HepG2 (cell line): ENCODE measurements around the gene ZBP1. TPM values are rescaled to one million over a fixed set of nuclear protein-coding genes. Genes with fewer than 3 reads are reported as not detected.
A peak's percentile ranks its signal among the peaks of the same experiment; 100 is the strongest.

Experiments
- CCAR2 ChIP-seq: fragments of 200-400 bp; formaldehyde crosslinking; optimal IDR thresholded peaks from 2 replicates; pipeline ENCODE3; 2018; ENCODE audit warnings: low read depth, mild to moderate bottlenecking, low read length, moderate library complexity
- CCDC6 ChIP-seq: sonication (generic); formaldehyde crosslinking; IDR thresholded peaks from 2 replicates; pipeline ENCODE4 v1.8.1; 2022; ENCODE audit warnings: mild to moderate bottlenecking, missing genetic modification reagents, moderate library complexity
- ELF4 ChIP-seq: sonication (generic); formaldehyde crosslinking; IDR thresholded peaks from 2 replicates; pipeline ENCODE4 v1.5.0; 2020; ENCODE audit warnings: missing genetic modification reagents, mild to moderate bottlenecking, moderate library complexity, borderline replicate concordance
- ERF ChIP-seq: IDR thresholded peaks from 2 replicates; pipeline ENCODE4 v1.6.1; 2018; ENCODE audit warnings: missing biosample characterization, missing genetic modification reagents
- GTF3A ChIP-seq: sonication (generic); formaldehyde crosslinking; conservative IDR thresholded peaks from 2 replicates; pipeline ENCODE4 v1.4.0; 2020; ENCODE audit warnings: mild to moderate bottlenecking, missing genetic modification reagents
- MIER2 ChIP-seq: IDR thresholded peaks from 2 replicates; pipeline ENCODE4 v1.6.1; 2016; ENCODE audit warnings: missing biosample characterization, missing genetic modification reagents
- NFE2 ChIP-seq: sonication (generic); formaldehyde crosslinking; IDR thresholded peaks from 2 replicates; pipeline ENCODE4 v1.4.0; 2020; ENCODE audit warnings: missing genetic modification reagents
- PAX8 ChIP-seq: sonication (generic); formaldehyde crosslinking; IDR thresholded peaks from 2 replicates; pipeline ENCODE4 v1.8.0; 2022; ENCODE audit warnings: mild to moderate bottlenecking, missing genetic modification reagents, borderline replicate concordance
- PTBP1 ChIP-seq: fragments of 200-400 bp; formaldehyde crosslinking; IDR thresholded peaks from 2 replicates; pipeline ENCODE4 v1.6.1; 2018; ENCODE audit warnings: low read length, low read depth; ENCODE audit not compliant: poor library complexity, severe bottlenecking
- TOPORS ChIP-seq: sonication (generic); formaldehyde crosslinking; IDR thresholded peaks from 2 replicates; pipeline ENCODE4 v1.8.0; 2023; ENCODE audit warnings: mild to moderate bottlenecking, missing genetic modification reagents
- TRIM24 ChIP-seq: sonication (generic); formaldehyde crosslinking; IDR thresholded peaks from 2 replicates; pipeline ENCODE4 v1.8.0; 2022; ENCODE audit warnings: mild to moderate bottlenecking, missing genetic modification reagents
- ZBTB3 ChIP-seq: sonication (generic); formaldehyde crosslinking; IDR thresholded peaks from 2 replicates; pipeline ENCODE4 v1.4.0; 2020; ENCODE audit warnings: low read depth, mild to moderate bottlenecking, moderate library complexity, missing genetic modification reagents, borderline replicate concordance
- ZMYM2 ChIP-seq: sonication (generic); formaldehyde crosslinking; IDR thresholded peaks from 2 replicates; pipeline ENCODE4 v1.8.0; 2022; ENCODE audit warnings: mild to moderate bottlenecking, missing genetic modification reagents
- ZNF136 ChIP-seq: sonication (generic); formaldehyde crosslinking; IDR thresholded peaks from 2 replicates; pipeline ENCODE4 v1.8.1; 2022; ENCODE audit warnings: low read depth, mild to moderate bottlenecking, moderate library complexity, missing genetic modification reagents
- ZNF674 ChIP-seq: sonication (generic); formaldehyde crosslinking; IDR thresholded peaks from 2 replicates; pipeline ENCODE4 v1.5.0; 2020; ENCODE audit warnings: low read depth, mild to moderate bottlenecking, missing genetic modification reagents
- ZNF773 ChIP-seq: sonication (generic); formaldehyde crosslinking; IDR thresholded peaks from 2 replicates; pipeline ENCODE4 v1.4.0; 2020; ENCODE audit warnings: missing genetic modification reagents, borderline replicate concordance
- ZNF775 ChIP-seq: sonication (generic); formaldehyde crosslinking; IDR thresholded peaks from 2 replicates; pipeline ENCODE4 v1.4.0; 2020; ENCODE audit warnings: missing genetic modification reagents, mild to moderate bottlenecking, moderate library complexity, borderline replicate concordance
- ZNF83 ChIP-seq: sonication (generic); formaldehyde crosslinking; IDR thresholded peaks from 2 replicates; pipeline ENCODE4 v1.4.0; 2020; ENCODE audit warnings: missing genetic modification reagents, mild to moderate bottlenecking, borderline replicate concordance
- ZSCAN12 ChIP-seq: sonication (generic); formaldehyde crosslinking; IDR thresholded peaks from 2 replicates; pipeline ENCODE4 v1.9.0; 2021; ENCODE audit warnings: mild to moderate bottlenecking, missing genetic modification reagents
- polyA plus RNA-seq, 8 experiments: library from polyadenylated mRNA; depleted of rRNA in 3 of 8; stranded (reverse) in 7 of 8; unstranded in 1 of 8; fragments of >200 nt; fragmentation: Illumina TruSeq in 4 of 8; extraction: Trizol in 4 of 8; gene quantifications; 2 replicates each; pipeline versions ENCODE4 v1.2.1 to v1.2.3, GENCODE V29; 2011 to 2016; ENCODE audit warnings: low read depth in 4 of 8, missing spikeins in 1 of 8, mixed read lengths in 1 of 8; ENCODE audit not compliant: insufficient read depth in 1 of 8
- total RNA-seq, 5 experiments: library from RNA; depleted of rRNA; stranded (reverse); fragments of >200 nt; fragmentation: Illumina TruSeq; extraction: Trizol; gene quantifications; 2 replicates each; pipeline ENCODE4 v1.2.3, GENCODE V29; 2016; ENCODE audit warnings: low read depth in 1 of 5
- TF ChIP-seq, protein P1 (sequence below): sonication (generic); formaldehyde crosslinking; conservative IDR thresholded peaks from 2 replicates; pipeline ENCODE4 v1.4.0; 2020; ENCODE audit warnings: missing genetic modification reagents
- TF ChIP-seq, protein P2 (sequence below): sonication (generic); formaldehyde crosslinking; IDR thresholded peaks from 2 replicates; pipeline ENCODE4 v1.4.0; 2020; ENCODE audit warnings: mild to moderate bottlenecking, missing genetic modification reagents
- TF ChIP-seq, protein P3 (sequence below): IDR thresholded peaks from 2 replicates; pipeline ENCODE4 v1.6.1; 2012; ENCODE audit warnings: inconsistent platforms
- TF ChIP-seq, protein P4 (sequence below): sonication (generic); formaldehyde crosslinking; IDR thresholded peaks from 2 replicates; pipeline ENCODE4 v1.8.0; 2022; ENCODE audit warnings: mild to moderate bottlenecking, missing genetic modification reagents, moderate library complexity
- TF ChIP-seq, protein P5 (sequence below), 2 experiments: IDR thresholded peaks; 2 replicates each; pipeline ENCODE4 v1.6.1; 2011 to 2012; ENCODE audit warnings: low read length in 2 of 2, borderline replicate concordance in 1 of 2, low read depth in 1 of 2, mild to moderate bottlenecking in 1 of 2, moderate library complexity in 1 of 2

ZBP1 gene
- total and polyA plus RNA-seq, 2 of the 13 experiments (the other 11 are each of a cell fraction or from before 2014, with no cell fraction given): not detected

DNA sequence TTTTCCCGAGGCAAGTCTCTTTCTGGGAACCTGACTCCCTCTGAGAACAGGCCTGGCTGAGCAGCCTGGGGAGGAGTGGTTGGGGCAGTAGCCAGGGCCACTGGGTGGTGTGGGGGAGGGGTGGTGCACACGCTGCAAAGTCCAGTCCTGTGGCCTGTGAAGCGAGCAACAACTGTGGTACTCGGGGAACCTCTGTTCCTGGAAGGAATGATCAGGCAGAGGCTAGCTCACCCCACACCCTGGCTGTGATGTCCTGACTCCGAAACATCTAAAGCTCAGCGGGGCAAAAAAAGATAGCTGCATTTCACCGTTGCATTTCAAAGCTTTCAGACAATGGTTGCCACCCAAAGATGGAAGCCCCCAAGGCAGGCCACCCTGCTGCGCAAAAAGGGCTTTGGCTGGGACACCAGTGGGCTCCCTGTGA lies 33.8 kb downstream of the ZBP1 start (continued):
- TF ChIP-seq CCDC6 (CRISPR knock-in tag): no peak
- no peak for TF ChIP-seq PTBP1
- TF ChIP-seq MIER2: no peak
- TF ChIP-seq, protein P1, sequence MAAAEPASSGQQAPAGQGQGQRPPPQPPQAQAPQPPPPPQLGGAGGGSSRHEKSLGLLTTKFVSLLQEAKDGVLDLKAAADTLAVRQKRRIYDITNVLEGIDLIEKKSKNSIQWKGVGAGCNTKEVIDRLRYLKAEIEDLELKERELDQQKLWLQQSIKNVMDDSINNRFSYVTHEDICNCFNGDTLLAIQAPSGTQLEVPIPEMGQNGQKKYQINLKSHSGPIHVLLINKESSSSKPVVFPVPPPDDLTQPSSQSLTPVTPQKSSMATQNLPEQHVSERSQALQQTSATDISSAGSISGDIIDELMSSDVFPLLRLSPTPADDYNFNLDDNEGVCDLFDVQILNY (CRISPR knock-in tag): no peak
- TF ChIP-seq ZSCAN12 (CRISPR knock-in tag): no peak
- no peak for TF ChIP-seq ZMYM2
- no peak for TF ChIP-seq ZNF674 (CRISPR knock-in tag)
- no peak for TF ChIP-seq TRIM24 (CRISPR knock-in tag)
- TF ChIP-seq ZNF775: no peak
- no peak for TF ChIP-seq ZNF83
- TF ChIP-seq GTF3A: no peak
- TF ChIP-seq, protein P2, sequence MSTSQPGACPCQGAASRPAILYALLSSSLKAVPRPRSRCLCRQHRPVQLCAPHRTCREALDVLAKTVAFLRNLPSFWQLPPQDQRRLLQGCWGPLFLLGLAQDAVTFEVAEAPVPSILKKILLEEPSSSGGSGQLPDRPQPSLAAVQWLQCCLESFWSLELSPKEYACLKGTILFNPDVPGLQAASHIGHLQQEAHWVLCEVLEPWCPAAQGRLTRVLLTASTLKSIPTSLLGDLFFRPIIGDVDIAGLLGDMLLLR (CRISPR knock-in tag): no peak
- no peak for TF ChIP-seq PAX8 (CRISPR knock-in tag)
- TF ChIP-seq NFE2 (CRISPR knock-in tag): no peak
- TF ChIP-seq CCAR2: no peak
- TF ChIP-seq, protein P3, sequence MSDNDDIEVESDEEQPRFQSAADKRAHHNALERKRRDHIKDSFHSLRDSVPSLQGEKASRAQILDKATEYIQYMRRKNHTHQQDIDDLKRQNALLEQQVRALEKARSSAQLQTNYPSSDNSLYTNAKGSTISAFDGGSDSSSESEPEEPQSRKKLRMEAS: peak; percentile 84
- TF ChIP-seq, protein P4, sequence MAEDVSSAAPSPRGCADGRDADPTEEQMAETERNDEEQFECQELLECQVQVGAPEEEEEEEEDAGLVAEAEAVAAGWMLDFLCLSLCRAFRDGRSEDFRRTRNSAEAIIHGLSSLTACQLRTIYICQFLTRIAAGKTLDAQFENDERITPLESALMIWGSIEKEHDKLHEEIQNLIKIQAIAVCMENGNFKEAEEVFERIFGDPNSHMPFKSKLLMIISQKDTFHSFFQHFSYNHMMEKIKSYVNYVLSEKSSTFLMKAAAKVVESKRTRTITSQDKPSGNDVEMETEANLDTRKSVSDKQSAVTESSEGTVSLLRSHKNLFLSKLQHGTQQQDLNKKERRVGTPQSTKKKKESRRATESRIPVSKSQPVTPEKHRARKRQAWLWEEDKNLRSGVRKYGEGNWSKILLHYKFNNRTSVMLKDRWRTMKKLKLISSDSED (CRISPR knock-in tag): no peak
- TF ChIP-seq ELF4 (CRISPR knock-in tag): no peak
- TF ChIP-seq ZBTB3: no peak
- TF ChIP-seq, protein P5, sequence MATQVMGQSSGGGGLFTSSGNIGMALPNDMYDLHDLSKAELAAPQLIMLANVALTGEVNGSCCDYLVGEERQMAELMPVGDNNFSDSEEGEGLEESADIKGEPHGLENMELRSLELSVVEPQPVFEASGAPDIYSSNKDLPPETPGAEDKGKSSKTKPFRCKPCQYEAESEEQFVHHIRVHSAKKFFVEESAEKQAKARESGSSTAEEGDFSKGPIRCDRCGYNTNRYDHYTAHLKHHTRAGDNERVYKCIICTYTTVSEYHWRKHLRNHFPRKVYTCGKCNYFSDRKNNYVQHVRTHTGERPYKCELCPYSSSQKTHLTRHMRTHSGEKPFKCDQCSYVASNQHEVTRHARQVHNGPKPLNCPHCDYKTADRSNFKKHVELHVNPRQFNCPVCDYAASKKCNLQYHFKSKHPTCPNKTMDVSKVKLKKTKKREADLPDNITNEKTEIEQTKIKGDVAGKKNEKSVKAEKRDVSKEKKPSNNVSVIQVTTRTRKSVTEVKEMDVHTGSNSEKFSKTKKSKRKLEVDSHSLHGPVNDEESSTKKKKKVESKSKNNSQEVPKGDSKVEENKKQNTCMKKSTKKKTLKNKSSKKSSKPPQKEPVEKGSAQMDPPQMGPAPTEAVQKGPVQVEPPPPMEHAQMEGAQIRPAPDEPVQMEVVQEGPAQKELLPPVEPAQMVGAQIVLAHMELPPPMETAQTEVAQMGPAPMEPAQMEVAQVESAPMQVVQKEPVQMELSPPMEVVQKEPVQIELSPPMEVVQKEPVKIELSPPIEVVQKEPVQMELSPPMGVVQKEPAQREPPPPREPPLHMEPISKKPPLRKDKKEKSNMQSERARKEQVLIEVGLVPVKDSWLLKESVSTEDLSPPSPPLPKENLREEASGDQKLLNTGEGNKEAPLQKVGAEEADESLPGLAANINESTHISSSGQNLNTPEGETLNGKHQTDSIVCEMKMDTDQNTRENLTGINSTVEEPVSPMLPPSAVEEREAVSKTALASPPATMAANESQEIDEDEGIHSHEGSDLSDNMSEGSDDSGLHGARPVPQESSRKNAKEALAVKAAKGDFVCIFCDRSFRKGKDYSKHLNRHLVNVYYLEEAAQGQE (IDR thresholded peaks at IDR 0.05; ENCODE audit: borderline replicate concordance in 1 of 2, low read depth in 1 of 2, low read length in 2 of 2): no peak
- peak; percentile 43; the same call in 1 of the 2 replicates for TF ChIP-seq ZNF773 (CRISPR knock-in tag)
- TF ChIP-seq ZNF136 (CRISPR knock-in tag): no peak
- peak; percentile 41; the same call in 1 of the 2 replicates for TF ChIP-seq ERF (CRISPR knock-in tag)
- peak; percentile 27; the same call in 1 of the 2 replicates for TF ChIP-seq TOPORS (CRISPR knock-in tag)
